A549 (cell line): ENCODE data around the gene TTC13. TPM values are rescaled to one million over a fixed set of nuclear protein-coding genes. Genes with fewer than 3 reads are reported as not detected.
A peak's percentile ranks its signal among the peaks of the same experiment; 100 is the strongest.

Experiments used
- ATAC-seq, 2 experiments: fragments of 200-7000 bp in 1 of 2; fragments of >200 bp in 1 of 2; cut with Nextera tagmentation in 1 of 2; cut with Tn5 transposase in 1 of 2; 3 replicates each; pipeline versions ENCODE4 v1.8.0 to v1.9.1; 2018 to 2020; ENCODE audit warnings: mild to moderate bottlenecking in 1 of 2, moderate library complexity in 1 of 2
- CTCF ChIA-PET: fragments of 300-600 bp; sonication (Branson Sonifier 250); formaldehyde crosslinking; extraction: SDS; loops from one replicate; lab custom pipeline; 2021; ENCODE audit warnings: antibody characterized with exemption, inconsistent platforms; lab: Yijun Ruan, JAX
- POLR2A ChIA-PET: fragments of 350-600 bp; formaldehyde crosslinking; extraction: SDS; loops from one replicate; lab custom pipeline; 2021; ENCODE audit warnings: antibody characterized with exemption, inconsistent platforms; lab: Yijun Ruan, JAX
- DNase-seq, 2 experiments: peaks; one replicate each; pipeline versions ENCODE4 v3.0.0 to v3.0.0-alpha.2; 2011 to 2016; ENCODE audit warnings: low read depth in 1 of 2, low spot score in 1 of 2
- FAIRE-seq: peaks from 2 replicates; lab custom pipeline; 2011; peaks lifted over from hg19 to GRCh38; lab: Jason Lieb, UNC
- H3K27ac ChIP-seq, 2 experiments: fragments of >200 bp; sonication (Bioruptor Twin); formaldehyde crosslinking; 3 replicates each; pipeline ENCODE4 v1.5.1; 2016 to 2017
- H3K4me1 ChIP-seq: fragments of >200 bp; sonication (Bioruptor Twin); formaldehyde crosslinking; 3 replicates; pipeline ENCODE4 v1.6.1; 2016
- H3K4me2 ChIP-seq: fragments of >200 bp; sonication (Bioruptor Twin); formaldehyde crosslinking; 3 replicates; pipeline ENCODE4 v1.6.1; 2016
- H3K4me3 ChIP-seq: fragments of >200 bp; sonication (Bioruptor Twin); formaldehyde crosslinking; 3 replicates; pipeline ENCODE4 v1.5.1; 2016
- H3K9me3 ChIP-seq: fragments of >200 bp; sonication (Bioruptor Twin); formaldehyde crosslinking; 3 replicates; pipeline ENCODE4 v1.6.1; 2016
- BCL3 ChIP-seq: fragments of >200 bp; sonication (Bioruptor Twin); formaldehyde crosslinking; IDR thresholded peaks from 3 replicates; pipeline ENCODE4 v1.6.1; 2016
- BHLHE40 ChIP-seq: IDR thresholded peaks from 2 replicates; pipeline ENCODE4 v1.6.1; 2012; ENCODE audit warnings: low read depth, low read length, inconsistent platforms
- CHD4 ChIP-seq: fragments of 200-600 bp; sonication (generic); IDR thresholded peaks from 2 replicates; pipeline ENCODE4 v1.6.1; 2016; ENCODE audit warnings: antibody characterized with exemption, mild to moderate bottlenecking, borderline replicate concordance
- FOSL2 ChIP-seq, 2 experiments: fragments of 450-650 bp in 1 of 2; fragments of >200 bp in 1 of 2; sonication (Bioruptor Twin) in 1 of 2; formaldehyde crosslinking; IDR thresholded peaks; 2 replicates each; pipeline versions ENCODE4 v1.5.0 to v1.6.1; 2016 to 2020; ENCODE audit warnings: mild to moderate bottlenecking in 1 of 2, moderate library complexity in 1 of 2
- FOXS1 ChIP-seq: fragments of 250-450 bp; sonication (Bioruptor Pico); IDR thresholded peaks from 2 replicates; pipeline ENCODE4 v1.5.0; 2020; ENCODE audit warnings: mild to moderate bottlenecking, moderate library complexity
- GATA3 ChIP-seq: IDR thresholded peaks from 2 replicates; pipeline ENCODE4 v1.6.1; 2012; ENCODE audit warnings: borderline replicate concordance
- HDAC2 ChIP-seq: fragments of 200-600 bp; sonication (generic); IDR thresholded peaks from 2 replicates; pipeline ENCODE4 v1.6.1; 2016
- HEYL ChIP-seq: fragments of 250-450 bp; sonication (Bioruptor Pico); IDR thresholded peaks from 2 replicates; pipeline ENCODE4 v1.8.0; 2021; ENCODE audit warnings: mild to moderate bottlenecking, moderate library complexity
- HOXA7 ChIP-seq: fragments of 250-450 bp; sonication (Bioruptor Pico); IDR thresholded peaks from 2 replicates; pipeline ENCODE4 v1.5.0; 2020; ENCODE audit warnings: mild to moderate bottlenecking, moderate library complexity
- HOXB5 ChIP-seq: fragments of 250-450 bp; sonication (Bioruptor Pico); IDR thresholded peaks from 2 replicates; pipeline ENCODE4 v1.5.0; 2020; ENCODE audit warnings: mild to moderate bottlenecking, moderate library complexity
- JUN ChIP-seq, 2 experiments: fragments of >200 bp; sonication (Bioruptor Twin); formaldehyde crosslinking; IDR thresholded peaks; 2 replicates in 1 of 2; 3 replicates in 1 of 2; pipeline ENCODE4 v1.6.1; 2016 to 2017
- KDM5A ChIP-seq: fragments of 200-600 bp; sonication (generic); IDR thresholded peaks from 2 replicates; pipeline ENCODE4 v1.6.1; 2016; ENCODE audit warnings: antibody characterized with exemption, mild to moderate bottlenecking
- MYC ChIP-seq: IDR thresholded peaks from 2 replicates; pipeline ENCODE4 v1.6.1; 2012; ENCODE audit warnings: mild to moderate bottlenecking, inconsistent platforms, low read length, improper control_type of control experiment, borderline replicate concordance
- PHF8 ChIP-seq: fragments of 200-600 bp; sonication (generic); IDR thresholded peaks from 2 replicates; pipeline ENCODE4 v1.6.1; 2016; ENCODE audit warnings: low read depth, mild to moderate bottlenecking, antibody characterized with exemption, moderate library complexity, borderline replicate concordance
- POLR2A ChIP-seq: IDR thresholded peaks from 2 replicates; pipeline ENCODE4 v1.6.1; 2012; ENCODE audit warnings: mild to moderate bottlenecking, low read length
- RAD21 ChIP-seq, 2 experiments: fragments of >200 bp in 1 of 2; sonication (Bioruptor Twin) in 1 of 2; formaldehyde crosslinking in 1 of 2; IDR thresholded peaks in 1 of 2; conservative IDR thresholded peaks in 1 of 2; 2 replicates in 1 of 2; 3 replicates in 1 of 2; pipeline ENCODE4 v1.6.1; 2012 to 2018; ENCODE audit warnings: inconsistent platforms in 1 of 2
- RARB ChIP-seq: fragments of 250-450 bp; sonication (Bioruptor Pico); IDR thresholded peaks from 2 replicates; pipeline ENCODE4 v1.8.0; 2021; ENCODE audit warnings: mild to moderate bottlenecking, moderate library complexity
- SMC3 ChIP-seq: fragments of >200 bp; sonication (Bioruptor Twin); formaldehyde crosslinking; IDR thresholded peaks from 3 replicates; pipeline ENCODE4 v1.6.1; 2018; ENCODE audit warnings: inconsistent platforms
- ZC3H11A ChIP-seq: fragments of 450-650 bp; IDR thresholded peaks from 2 replicates; pipeline ENCODE4 v1.6.1; 2014; ENCODE audit warnings: antibody characterized with exemption, mild to moderate bottlenecking
- WGBS: methylation state at CpG from one replicate; pipeline ENCODE4 v1.1.6; 2017; ENCODE audit errors: missing lambda C conversion rate; 5-methylcytosine and 5-hydroxymethylcytosine counted together
- polyA minus RNA-seq: library from RNA; depleted of rRNA, polyadenylated mRNA; stranded (reverse); fragments of >200 nt; gene quantifications from 2 replicates; pipeline ENCODE4 v1.2.3, GENCODE V29; 2011; rRNA and poly(A)+ RNA removed
- polyA plus RNA-seq, 4 experiments: library from polyadenylated mRNA; depleted of rRNA in 3 of 4; stranded (reverse); fragments of >200 nt; fragmentation: RNase III in 1 of 4; extraction: RNeasy Plus Mini Kit Qiagen cat#74134 plus additional on column Dnase treatment in 1 of 4; gene quantifications; 2 replicates in 3 of 4; 3 replicates in 1 of 4; pipeline ENCODE4 v1.2.3, GENCODE V29; 2011 to 2017
- TF ChIP-seq, protein P1 (sequence below): IDR thresholded peaks from 2 replicates; pipeline ENCODE4 v1.6.1; 2012
- TF ChIP-seq, protein P2 (sequence below): fragments of 250-450 bp; sonication (Bioruptor Pico); IDR thresholded peaks from 2 replicates; pipeline ENCODE4 v1.5.0; 2020; ENCODE audit warnings: low read depth, mild to moderate bottlenecking, moderate library complexity
- TF ChIP-seq, protein P3 (sequence below): fragments of 200-600 bp; sonication (generic); IDR thresholded peaks from 2 replicates; pipeline ENCODE4 v1.6.1; 2016; ENCODE audit warnings: antibody characterized with exemption, mild to moderate bottlenecking, moderate library complexity
- TF ChIP-seq, protein P4 (sequence below): fragments of >200 bp; sonication (Bioruptor Twin); formaldehyde crosslinking; IDR thresholded peaks from 3 replicates; pipeline ENCODE4 v1.5.1; 2016
- TF ChIP-seq, protein P5 (sequence below): fragments of 150-350 bp; IDR thresholded peaks from 2 replicates; pipeline ENCODE4 v1.6.1; 2014; ENCODE audit warnings: low read depth, mild to moderate bottlenecking, low read length
- TF ChIP-seq, protein P6 (sequence below): fragments of 450-650 bp; IDR thresholded peaks from 2 replicates; pipeline ENCODE4 v1.6.1; 2014; ENCODE audit warnings: antibody characterized with exemption

Gene TTC13
- 22.7 and 23.2 TPM in 2 replicates for polyA plus RNA-seq (2011; rRNA removed)
- 3.3 and 3.4 TPM in 2 replicates for polyA plus RNA-seq (2012; cell fraction: cytosol; rRNA removed)
- polyA plus RNA-seq (2012; cell fraction: nucleus; rRNA removed) = 5.5 and 7.8 TPM in 2 replicates
- 11.6 to 14.1 TPM (median 12.5 TPM) in 3 replicates for polyA plus RNA-seq (2017; fragmentation: RNase III; extraction: RNeasy Plus Mini Kit Qiagen cat#74134 plus additional on column Dnase treatment)
- polyA minus RNA-seq = 20.2 and 20.9 TPM in 2 replicates

DNA sequence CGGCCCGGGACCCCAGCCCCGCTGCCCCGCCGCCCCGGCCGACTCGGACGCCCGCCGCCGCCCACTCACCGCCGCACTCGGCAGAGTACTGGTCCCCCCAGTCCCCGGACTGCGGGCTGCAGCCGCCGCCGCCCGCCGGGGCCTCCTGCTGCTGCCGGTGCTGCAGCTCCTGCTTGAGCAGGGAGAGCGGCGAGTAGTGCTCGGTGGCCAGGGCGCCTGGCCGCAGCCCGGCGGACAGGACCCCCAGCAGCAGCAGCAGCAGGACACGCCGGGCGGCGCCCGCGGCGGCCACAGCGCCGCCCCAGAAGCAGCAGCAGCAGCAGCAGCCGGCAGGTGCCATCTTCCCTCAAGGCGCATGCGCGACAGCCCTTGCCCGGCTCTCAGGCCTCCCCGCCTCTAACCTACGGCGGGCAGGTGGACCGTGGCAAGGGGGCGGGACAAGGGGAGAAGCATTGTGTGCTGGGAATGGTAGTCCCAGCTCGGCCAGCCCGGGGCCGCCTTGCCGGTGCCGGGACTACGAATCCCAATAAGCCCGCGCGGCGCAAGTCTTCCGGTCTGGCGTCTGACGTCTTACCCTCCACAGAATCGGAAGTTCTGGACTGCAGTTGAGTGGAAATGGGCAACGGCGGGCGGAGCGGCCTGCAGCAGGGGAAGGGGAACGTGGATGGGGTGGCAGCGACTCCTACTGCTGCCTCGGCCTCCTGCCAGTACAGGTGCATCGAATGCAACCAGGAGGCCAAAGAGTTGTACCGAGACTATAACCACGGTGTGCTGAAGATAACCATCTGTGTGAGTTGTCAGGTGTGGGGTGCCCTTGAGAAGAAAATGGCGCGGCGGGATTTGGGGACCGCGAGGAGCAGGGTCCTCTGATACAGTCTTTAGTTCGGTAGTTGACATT is at the start of gene TTC13, which contains the start of gene ARV1:
TTC13 (minus strand) TSS at position 371 of the 898 bp plus-strand sequence; CDS start at position 340, 31 bp downstream.
ARV1 (plus strand) TSS at position 604 of the 898 bp plus-strand sequence; CDS start at position 616, 12 bp downstream.
- peak within 1 kb of the TSS; percentile 88 to 98 for H3K27ac ChIP-seq
- 1% methylated on average over 39 of the region's 79 CpGs for WGBS
- TF ChIP-seq PHF8 = peak; percentile 68; the same call in 1 of the 2 replicates
- no peak for TF ChIP-seq FOXS1 (CRISPR knock-in tag)
- no peak for TF ChIP-seq ZC3H11A
- no peak for TF ChIP-seq HOXB5
- no peak for TF ChIP-seq CHD4
- TF ChIP-seq RARB (CRISPR knock-in tag) = no peak
- TF ChIP-seq FOSL2 (IDR thresholded peaks at IDR 0.05) = no peak
- TF ChIP-seq FOSL2 (CRISPR knock-in tag; IDR thresholded peaks at IDR 0.05) = no peak
- TF ChIP-seq HOXA7 (CRISPR knock-in tag) = no peak
- TF ChIP-seq HEYL = no peak
- peak; percentile 75; the same call in 1 of the 2 replicates for TF ChIP-seq MYC
- TF ChIP-seq RAD21 (conservative IDR thresholded peaks at IDR 0.05 in 1 of 2, IDR thresholded peaks at IDR 0.05 in 1 of 2) = peak; percentile 34 to 39; a peak in 3 of 5 replicates
- TF ChIP-seq, protein P1, sequence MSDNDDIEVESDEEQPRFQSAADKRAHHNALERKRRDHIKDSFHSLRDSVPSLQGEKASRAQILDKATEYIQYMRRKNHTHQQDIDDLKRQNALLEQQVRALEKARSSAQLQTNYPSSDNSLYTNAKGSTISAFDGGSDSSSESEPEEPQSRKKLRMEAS = peak; percentile 86
- no peak for TF ChIP-seq HDAC2
- TF ChIP-seq SMC3 = peak; percentile 12; the same call in 1 of the 3 replicates
- TF ChIP-seq, protein P2, sequence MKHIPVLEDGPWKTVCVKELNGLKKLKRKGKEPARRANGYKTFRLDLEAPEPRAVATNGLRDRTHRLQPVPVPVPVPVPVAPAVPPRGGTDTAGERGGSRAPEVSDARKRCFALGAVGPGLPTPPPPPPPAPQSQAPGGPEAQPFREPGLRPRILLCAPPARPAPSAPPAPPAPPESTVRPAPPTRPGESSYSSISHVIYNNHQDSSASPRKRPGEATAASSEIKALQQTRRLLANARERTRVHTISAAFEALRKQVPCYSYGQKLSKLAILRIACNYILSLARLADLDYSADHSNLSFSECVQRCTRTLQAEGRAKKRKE (CRISPR knock-in tag) = no peak
- peak; percentile 88 for TF ChIP-seq BCL3
- TF ChIP-seq, protein P3, sequence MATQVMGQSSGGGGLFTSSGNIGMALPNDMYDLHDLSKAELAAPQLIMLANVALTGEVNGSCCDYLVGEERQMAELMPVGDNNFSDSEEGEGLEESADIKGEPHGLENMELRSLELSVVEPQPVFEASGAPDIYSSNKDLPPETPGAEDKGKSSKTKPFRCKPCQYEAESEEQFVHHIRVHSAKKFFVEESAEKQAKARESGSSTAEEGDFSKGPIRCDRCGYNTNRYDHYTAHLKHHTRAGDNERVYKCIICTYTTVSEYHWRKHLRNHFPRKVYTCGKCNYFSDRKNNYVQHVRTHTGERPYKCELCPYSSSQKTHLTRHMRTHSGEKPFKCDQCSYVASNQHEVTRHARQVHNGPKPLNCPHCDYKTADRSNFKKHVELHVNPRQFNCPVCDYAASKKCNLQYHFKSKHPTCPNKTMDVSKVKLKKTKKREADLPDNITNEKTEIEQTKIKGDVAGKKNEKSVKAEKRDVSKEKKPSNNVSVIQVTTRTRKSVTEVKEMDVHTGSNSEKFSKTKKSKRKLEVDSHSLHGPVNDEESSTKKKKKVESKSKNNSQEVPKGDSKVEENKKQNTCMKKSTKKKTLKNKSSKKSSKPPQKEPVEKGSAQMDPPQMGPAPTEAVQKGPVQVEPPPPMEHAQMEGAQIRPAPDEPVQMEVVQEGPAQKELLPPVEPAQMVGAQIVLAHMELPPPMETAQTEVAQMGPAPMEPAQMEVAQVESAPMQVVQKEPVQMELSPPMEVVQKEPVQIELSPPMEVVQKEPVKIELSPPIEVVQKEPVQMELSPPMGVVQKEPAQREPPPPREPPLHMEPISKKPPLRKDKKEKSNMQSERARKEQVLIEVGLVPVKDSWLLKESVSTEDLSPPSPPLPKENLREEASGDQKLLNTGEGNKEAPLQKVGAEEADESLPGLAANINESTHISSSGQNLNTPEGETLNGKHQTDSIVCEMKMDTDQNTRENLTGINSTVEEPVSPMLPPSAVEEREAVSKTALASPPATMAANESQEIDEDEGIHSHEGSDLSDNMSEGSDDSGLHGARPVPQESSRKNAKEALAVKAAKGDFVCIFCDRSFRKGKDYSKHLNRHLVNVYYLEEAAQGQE = no peak
- peak; percentile 28; the same call in 1 of the 2 replicates for TF ChIP-seq GATA3
- peak; percentile 72 to 92; a peak in 3 of 5 replicates for TF ChIP-seq JUN (IDR thresholded peaks at IDR 0.05)
- peak; percentile 66 for TF ChIP-seq KDM5A
- TF ChIP-seq BHLHE40 = no peak
- TF ChIP-seq, protein P4, sequence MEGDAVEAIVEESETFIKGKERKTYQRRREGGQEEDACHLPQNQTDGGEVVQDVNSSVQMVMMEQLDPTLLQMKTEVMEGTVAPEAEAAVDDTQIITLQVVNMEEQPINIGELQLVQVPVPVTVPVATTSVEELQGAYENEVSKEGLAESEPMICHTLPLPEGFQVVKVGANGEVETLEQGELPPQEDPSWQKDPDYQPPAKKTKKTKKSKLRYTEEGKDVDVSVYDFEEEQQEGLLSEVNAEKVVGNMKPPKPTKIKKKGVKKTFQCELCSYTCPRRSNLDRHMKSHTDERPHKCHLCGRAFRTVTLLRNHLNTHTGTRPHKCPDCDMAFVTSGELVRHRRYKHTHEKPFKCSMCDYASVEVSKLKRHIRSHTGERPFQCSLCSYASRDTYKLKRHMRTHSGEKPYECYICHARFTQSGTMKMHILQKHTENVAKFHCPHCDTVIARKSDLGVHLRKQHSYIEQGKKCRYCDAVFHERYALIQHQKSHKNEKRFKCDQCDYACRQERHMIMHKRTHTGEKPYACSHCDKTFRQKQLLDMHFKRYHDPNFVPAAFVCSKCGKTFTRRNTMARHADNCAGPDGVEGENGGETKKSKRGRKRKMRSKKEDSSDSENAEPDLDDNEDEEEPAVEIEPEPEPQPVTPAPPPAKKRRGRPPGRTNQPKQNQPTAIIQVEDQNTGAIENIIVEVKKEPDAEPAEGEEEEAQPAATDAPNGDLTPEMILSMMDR = peak; percentile 32; the same call in 1 of the 3 replicates
- TF ChIP-seq, protein P5, sequence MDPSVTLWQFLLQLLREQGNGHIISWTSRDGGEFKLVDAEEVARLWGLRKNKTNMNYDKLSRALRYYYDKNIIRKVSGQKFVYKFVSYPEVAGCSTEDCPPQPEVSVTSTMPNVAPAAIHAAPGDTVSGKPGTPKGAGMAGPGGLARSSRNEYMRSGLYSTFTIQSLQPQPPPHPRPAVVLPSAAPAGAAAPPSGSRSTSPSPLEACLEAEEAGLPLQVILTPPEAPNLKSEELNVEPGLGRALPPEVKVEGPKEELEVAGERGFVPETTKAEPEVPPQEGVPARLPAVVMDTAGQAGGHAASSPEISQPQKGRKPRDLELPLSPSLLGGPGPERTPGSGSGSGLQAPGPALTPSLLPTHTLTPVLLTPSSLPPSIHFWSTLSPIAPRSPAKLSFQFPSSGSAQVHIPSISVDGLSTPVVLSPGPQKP = 0 out of 2 replicates have a peak, but pooled peaks have one; percentile 47
- TF ChIP-seq POLR2A = peak; percentile 87
- TF ChIP-seq, protein P6, sequence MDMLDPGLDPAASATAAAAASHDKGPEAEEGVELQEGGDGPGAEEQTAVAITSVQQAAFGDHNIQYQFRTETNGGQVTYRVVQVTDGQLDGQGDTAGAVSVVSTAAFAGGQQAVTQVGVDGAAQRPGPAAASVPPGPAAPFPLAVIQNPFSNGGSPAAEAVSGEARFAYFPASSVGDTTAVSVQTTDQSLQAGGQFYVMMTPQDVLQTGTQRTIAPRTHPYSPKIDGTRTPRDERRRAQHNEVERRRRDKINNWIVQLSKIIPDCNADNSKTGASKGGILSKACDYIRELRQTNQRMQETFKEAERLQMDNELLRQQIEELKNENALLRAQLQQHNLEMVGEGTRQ = peak; percentile 19; the same call in 1 of the 2 replicates
- peaks cover 19% of the 10 kb centered on the region for H3K4me1 ChIP-seq
- DNase-seq = peak; percentile 98 to 99
- peak; percentile 97 to 100 for ATAC-seq
- POLR2A ChIA-PET = interaction anchor here (1.0 to 1.2 kb wide), 2 partner anchors 9 to 110 kb away, joined by 3 to 5 read pairs; partner anchors contain the start of gene C1orf198
- H3K4me2 ChIP-seq = peak within 1 kb of the TSS; percentile 95
- no peak for FAIRE-seq
- CTCF ChIA-PET = interaction anchor here (0.5 to 2.7 kb wide), 15 partner anchors 10 to 437 kb away, joined by 3 to 14 read pairs (median 3); no protein-coding TSS in a partner anchor
- no peaks in the 10 kb centered on the region for H3K9me3 ChIP-seq
- peak within 1 kb of the TSS; percentile 77 for H3K4me3 ChIP-seq
